ENCODE measurements around the gene TMEM131L.
A peak's percentile ranks its signal among the peaks of the same experiment; 100 is the strongest.

The TMEM131L gene

DNA sequence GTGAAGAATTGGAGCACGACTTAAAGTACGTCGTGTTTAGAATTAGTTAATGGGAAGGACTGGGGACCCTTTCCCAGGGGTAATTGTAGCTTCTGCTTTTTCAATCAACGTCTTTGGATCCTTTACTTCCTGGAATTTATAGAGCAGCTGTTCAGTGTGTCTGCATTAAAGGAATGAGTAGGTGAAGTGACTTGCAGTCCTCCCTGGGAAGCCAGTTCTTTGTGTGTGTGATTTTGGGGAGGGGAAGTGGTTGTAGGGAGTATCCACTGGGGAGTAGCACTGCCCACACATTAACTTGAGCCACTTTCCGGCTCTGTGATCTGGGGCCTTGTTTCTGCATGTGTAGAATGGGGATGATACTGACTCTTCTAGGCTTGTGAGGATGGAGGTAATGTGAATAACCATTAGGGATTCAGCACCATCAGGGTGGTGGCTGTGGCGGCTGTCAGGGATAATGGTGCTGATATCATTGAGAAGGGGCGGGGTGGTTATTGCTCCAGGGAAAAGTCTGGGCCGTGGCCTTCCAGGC, 54.7 kb downstream of the TMEM131L start:
- no peak for DNase-seq (ENCODE audit: low read depth)

DNA sequence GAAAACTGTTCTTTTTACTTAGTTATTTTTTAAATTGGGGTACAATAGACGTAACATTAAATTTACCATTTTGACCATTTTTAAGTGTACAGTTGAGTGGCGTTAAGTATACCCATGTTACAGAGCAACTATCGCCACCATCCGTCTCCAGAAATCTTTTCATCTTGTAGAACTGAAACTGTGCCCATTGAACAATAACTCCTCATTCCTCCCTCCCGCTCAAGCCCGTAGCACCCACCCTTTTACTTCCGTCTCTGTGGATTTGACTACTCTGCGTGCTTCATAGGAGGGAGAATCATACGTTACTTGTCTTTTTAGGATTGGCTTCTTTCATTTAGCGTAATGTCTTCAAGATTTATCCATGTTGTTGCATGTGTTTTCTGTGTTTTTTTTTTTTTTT, 55.3 kb downstream of the TMEM131L start:
- no peak for DNase-seq (ENCODE audit: low read depth)

- DNase-seq (ENCODE audit: low read depth) = peak; percentile 23
Observed at GRCh38 chr4:153521999-153522801, 56.0 kb downstream of the TMEM131L start.

DNA sequence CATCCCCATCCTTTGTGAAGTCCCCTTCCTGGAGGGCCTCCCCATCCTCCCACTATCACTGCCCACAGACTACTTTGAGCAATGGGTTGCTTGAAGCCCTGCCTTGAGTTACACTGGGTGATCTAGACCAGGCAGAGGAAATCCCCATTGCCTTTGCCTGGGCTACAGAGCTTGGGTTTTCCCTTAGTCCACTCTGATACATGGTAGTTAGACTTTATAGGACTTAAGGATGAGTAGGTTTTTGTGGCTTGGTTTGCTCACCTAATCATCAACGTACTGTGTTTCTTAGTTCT, 56.6 kb downstream of the TMEM131L start:
- peak; percentile 36 for DNase-seq (ENCODE audit: low read depth)

DNA sequence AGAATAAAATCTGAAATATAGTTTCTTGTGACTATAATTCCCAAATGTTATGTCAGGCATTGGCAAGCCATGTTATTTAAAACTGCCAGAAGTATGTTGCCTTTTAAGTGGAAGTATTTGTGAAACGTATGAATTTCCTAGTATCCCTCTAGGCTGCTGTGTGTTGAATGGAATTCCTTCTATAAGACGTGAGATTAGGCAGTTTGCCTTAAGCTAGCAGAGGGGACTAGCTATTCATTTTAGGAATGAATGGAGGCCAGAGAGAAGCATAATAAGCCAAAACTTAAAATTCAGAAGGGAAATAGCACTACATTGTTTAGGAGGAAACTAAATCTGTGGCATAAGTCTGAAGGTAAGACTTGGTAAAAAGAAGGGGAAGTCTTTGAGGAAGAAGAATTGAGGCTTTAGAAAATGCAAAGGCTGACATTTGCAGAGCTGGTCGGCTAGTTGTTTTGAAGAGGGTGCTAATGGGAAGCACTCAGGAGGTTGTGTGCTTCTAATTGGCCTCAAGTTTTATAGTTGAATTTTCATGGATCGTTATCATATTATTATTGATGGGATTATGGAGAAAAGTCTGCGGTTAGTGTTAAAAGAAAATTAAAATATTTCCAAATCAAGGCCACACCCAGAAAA, 57.1 kb downstream of the TMEM131L start:
- DNase-seq (ENCODE audit: low read depth) = no peak

DNA sequence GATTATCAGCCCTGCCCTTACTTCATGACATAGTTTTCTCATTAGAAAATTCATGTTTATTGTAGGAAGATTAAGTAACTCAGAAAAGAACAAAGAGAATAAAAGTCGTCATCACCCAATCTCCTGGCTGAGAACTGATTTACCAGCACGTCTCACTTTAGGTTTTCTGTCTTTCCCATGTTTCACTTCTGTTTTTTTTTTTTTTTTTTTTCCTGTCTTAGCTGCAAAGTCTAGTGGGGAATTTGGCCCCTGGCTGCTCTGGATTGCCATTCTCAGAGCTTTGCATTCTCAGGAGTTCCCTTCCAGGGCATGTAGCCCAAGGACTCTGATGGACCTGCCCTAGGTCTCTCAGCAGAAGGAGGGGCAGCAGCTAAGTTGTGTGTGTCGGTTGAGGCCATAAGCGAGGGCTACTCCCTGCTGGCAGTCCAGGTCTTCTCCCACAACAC, 57.8 kb downstream of the TMEM131L start:
- DNase-seq (ENCODE audit: low read depth) = no peak

DNA sequence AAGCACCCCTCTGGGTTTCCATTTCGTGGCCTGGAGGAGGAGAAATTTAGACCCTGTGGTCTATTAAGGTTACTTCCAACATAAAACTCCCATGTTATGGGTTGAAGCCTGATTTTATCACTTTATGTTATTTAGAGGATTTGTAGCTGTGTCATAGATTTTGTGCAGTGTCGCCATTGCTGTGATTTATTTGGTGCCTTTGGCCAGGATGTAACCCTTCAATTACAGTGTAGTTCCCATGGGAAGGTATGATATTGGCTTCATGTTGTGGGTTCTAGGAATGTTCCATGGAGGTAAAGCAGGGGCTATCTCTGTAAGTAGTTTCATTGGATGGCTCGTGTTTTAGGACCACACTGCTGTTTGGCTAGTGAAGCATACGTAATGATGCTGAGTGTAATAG, 58.5 kb downstream of the TMEM131L start:
- no peak for DNase-seq (ENCODE audit: low read depth)

- DNase-seq (ENCODE audit: low read depth) = no peak
Observed at GRCh38 chr4:153527690-153528089, 61.5 kb downstream of the TMEM131L start.

GRCh38 chr4:153528705-153529485, 62.7 kb downstream of the TMEM131L start:
- DNase-seq (ENCODE audit: low read depth) = no peak

DNA sequence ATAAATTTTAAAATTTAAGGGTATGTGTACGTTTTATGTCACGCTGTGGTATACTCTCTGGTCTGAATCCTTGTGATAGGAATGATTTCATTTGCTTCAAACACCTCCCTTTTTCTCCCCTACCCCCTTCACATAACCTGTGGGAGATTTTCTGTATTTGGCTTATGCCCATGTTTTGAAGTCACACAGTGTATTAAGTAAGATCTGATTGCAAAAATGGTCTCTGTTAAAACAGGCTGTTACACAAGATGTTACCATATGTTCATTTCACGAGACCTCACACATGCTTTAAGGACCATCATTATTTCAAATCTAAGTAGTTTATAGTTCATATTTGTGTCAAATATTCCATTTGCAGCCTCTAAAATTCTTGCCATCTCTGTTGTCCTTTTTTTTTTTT, 63.5 kb downstream of the TMEM131L start:
- DNase-seq (ENCODE audit: low read depth) = no peak

- peak; percentile 10 for DNase-seq (ENCODE audit: low read depth)
Observed at GRCh38 chr4:153530284-153530999, 64.3 kb downstream of the TMEM131L start.

GRCh38 chr4:153531000-153531358, 64.8 kb downstream of the TMEM131L start:
- DNase-seq (ENCODE audit: low read depth) = no peak

DNA sequence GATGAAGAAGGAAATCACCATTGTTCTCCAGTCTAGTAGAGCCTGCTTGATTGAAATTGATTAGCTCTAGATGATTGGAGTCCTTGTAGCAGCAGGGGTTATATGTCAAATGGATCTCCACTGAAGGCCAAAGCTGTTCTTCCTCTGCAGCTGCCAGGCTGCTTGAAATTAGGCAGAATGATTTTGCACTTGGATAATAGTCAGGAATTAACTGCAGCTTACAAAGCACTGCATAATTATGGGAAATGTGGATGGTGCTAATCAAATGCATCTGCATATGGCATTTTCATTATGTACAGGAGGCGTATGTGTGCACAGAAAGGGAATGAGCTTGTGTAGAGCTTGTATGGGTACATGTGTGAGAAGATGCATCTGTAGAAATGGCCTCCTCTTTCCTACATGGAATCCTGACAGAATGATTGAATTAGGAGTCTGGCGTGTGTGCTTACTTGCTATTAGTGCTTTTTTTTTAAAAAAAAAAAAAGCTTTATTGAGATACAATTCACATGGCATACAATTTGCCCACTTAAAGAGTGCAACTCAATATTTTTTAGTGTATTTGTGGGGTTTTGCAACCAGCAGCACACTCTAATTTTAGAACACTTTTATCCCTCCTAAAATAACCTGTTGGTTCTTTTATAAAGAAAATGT, 65.9 kb downstream of the TMEM131L start:
- no peak for DNase-seq (ENCODE audit: low read depth)

DNA sequence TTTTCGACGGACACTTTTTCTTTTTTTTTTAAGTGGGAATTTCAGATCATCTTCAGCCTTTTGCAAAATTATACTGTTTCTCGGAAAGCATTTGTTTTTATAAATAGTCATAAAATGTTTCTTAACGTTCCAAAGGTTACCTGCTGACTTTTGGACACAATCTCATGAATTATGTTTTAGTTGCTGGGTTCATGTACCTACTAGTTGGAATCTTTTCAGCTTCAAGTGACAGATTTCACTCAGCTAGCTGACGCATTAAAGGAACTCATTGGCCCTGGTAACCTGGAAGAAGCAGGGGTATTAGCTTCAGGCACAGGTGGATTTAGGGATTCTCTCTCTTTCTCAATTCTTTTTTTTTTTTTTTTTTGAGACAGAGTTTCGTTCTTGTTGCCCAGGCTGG, 66.5 kb downstream of the TMEM131L start:
- DNase-seq (ENCODE audit: low read depth) = no peak

DNA sequence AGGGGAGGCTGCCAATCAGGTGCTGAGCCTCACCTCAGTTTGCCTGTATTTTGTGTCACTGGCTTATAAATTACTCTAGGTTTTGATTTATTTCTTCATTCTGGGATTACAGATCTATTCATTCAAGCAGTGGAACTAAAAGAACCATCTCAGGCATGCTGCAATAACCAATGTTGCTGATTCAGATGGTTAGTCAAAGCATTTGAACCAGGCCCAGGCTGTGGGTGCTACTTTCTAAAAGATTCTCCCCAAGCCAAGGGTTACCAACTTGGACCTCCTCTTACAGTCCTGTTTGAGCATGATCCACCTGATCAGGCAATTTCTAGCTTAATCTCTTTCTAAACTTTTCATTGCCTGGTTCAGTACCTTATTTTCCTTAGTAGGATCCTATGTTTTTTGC, 67.2 kb downstream of the TMEM131L start:
- no peak for DNase-seq (ENCODE audit: low read depth)

- DNase-seq (ENCODE audit: low read depth) = no peak
Observed at GRCh38 chr4:153534792-153535629, 68.9 kb downstream of the TMEM131L start.

DNA sequence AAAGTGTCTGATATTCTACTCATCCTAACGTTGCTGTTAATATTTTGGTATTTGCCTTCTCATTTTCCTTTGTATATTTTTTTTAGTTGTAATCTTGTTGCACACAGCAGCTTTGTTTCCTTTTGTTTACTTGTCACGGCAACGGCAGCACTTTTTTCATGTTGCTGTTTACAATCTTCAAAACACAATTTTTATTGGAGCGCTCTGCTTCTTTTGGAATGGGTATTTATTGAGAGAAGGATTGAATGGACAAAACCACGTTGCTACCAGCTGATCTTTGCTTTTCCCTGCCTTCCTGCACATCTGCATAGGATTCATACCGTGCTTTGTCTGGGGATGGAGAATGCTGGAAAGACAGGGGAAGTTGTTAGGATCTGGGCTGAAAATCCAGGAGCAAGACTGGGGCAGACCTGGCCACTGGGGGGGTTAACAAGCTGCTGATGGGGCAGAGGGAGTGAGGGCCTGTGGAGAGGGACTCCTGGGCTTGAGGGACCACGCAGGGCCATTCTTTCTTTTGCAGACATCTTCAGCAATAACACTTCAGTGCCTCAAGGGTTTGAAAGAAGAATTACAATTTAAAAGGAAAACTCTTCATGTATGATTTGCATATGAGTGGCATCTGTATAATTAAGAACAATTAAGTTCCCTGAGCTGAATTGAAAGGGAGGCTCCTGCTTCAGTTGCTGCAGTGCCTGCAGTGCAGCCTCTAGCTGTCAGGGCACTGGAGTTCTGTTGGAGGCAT, 69.8 kb downstream of the TMEM131L start:
- DNase-seq (ENCODE audit: low read depth) = no peak

- DNase-seq (ENCODE audit: low read depth) = no peak
Observed at GRCh38 chr4:153537493-153537960, 71.4 kb downstream of the TMEM131L start.

DNA sequence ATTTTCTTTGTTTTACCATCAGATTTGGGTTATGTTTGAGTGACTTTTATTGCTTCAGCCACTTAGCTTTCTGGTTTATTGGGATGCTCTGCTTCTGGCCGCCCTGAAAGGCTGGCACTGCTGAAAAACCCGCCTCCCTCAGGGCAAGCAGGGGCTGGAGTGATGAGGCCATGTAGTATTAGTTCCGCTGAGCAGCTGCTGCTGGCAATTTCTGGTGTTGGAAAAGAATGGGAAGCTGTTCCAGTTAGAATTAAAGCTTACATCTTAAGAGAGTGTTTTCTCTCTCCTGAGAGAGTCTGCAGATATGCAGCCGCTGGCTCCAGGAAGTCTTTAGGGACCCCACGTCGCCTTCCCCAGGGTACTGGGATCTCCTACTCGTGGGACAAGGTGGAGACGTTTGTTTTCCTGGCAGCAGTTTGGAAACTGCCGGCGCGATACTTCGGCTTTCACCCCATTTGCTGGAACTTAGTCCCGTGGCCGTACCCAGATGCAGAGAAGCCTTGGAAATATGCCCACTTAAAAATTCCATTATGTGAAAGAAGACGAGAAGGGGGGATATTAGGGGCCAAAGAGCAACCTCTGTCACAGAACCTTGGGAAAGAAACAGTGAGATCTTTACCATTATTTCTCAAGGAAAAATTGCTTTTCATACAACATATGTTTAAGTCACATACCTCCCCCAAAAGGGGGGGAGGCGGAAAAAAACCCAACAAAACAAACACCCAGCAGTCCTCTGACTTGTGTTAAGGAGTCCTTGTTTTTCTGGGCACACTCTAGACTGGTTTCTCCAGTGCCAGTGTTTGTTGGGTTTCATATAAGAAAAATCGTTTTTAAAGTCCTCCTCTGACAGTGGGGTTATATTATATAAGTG, 72.6 kb downstream of the TMEM131L start:
- DNase-seq (ENCODE audit: low read depth) = no peak
